HepG2 (cell line): Measurements from ENCODE around the gene SFT2D1. TPM values are rescaled to one million over a fixed set of nuclear protein-coding genes. Genes with fewer than 3 reads are reported as not detected.

Experiments
- AGO1 ChIP-seq: fragments of 200-400 bp; formaldehyde crosslinking; IDR thresholded peaks from 2 replicates; pipeline ENCODE4 v1.6.1; 2017; ENCODE audit warnings: mild to moderate bottlenecking, low read depth, low read length, moderate library complexity; ENCODE audit not compliant: poor library complexity, severe bottlenecking
- BORCS8-MEF2B ChIP-seq: sonication (generic); formaldehyde crosslinking; IDR thresholded peaks from 2 replicates; pipeline ENCODE4 v1.8.0; 2022; ENCODE audit warnings: mild to moderate bottlenecking, missing genetic modification reagents
- CCDC6 ChIP-seq: sonication (generic); formaldehyde crosslinking; IDR thresholded peaks from 2 replicates; pipeline ENCODE4 v1.8.1; 2022; ENCODE audit warnings: mild to moderate bottlenecking, missing genetic modification reagents, moderate library complexity
- CHD4 ChIP-seq: fragments of 200-600 bp; sonication (generic); IDR thresholded peaks from 2 replicates; pipeline ENCODE4 v1.7.0; 2017; ENCODE audit warnings: mild to moderate bottlenecking, low read length, borderline replicate concordance
- FOXK2 ChIP-seq: fragments of 450-650 bp; IDR thresholded peaks from 2 replicates; pipeline ENCODE4 v1.6.1; 2016
- FOXP4 ChIP-seq: sonication (generic); formaldehyde crosslinking; IDR thresholded peaks from 2 replicates; pipeline ENCODE4 v1.4.0; 2020; ENCODE audit warnings: missing genetic modification reagents
- GZF1 ChIP-seq: sonication (generic); formaldehyde crosslinking; IDR thresholded peaks from 2 replicates; pipeline ENCODE4 v1.5.1; 2020; ENCODE audit warnings: mild to moderate bottlenecking, missing genetic modification reagents
- HOMEZ ChIP-seq: IDR thresholded peaks from 2 replicates; pipeline ENCODE4 v1.6.1; 2016; ENCODE audit warnings: low read depth
- IKZF4 ChIP-seq: sonication (generic); formaldehyde crosslinking; IDR thresholded peaks from 2 replicates; pipeline ENCODE4 v1.5.1; 2020; ENCODE audit warnings: borderline replicate concordance, mild to moderate bottlenecking, low read depth, missing genetic modification reagents; ENCODE audit errors: not compliant biosample characterization
- ISL2 ChIP-seq: sonication (generic); formaldehyde crosslinking; IDR thresholded peaks from 2 replicates; pipeline ENCODE4 v1.5.0; 2020; ENCODE audit warnings: missing genetic modification reagents
- MXD1 ChIP-seq: sonication (generic); formaldehyde crosslinking; IDR thresholded peaks from 2 replicates; pipeline ENCODE4 v1.4.0; 2020; ENCODE audit warnings: mild to moderate bottlenecking, missing genetic modification reagents
- PAX8 ChIP-seq: sonication (generic); formaldehyde crosslinking; IDR thresholded peaks from 2 replicates; pipeline ENCODE4 v1.8.0; 2022; ENCODE audit warnings: mild to moderate bottlenecking, missing genetic modification reagents, borderline replicate concordance
- PCBP1 ChIP-seq: fragments of 200-400 bp; formaldehyde crosslinking; IDR thresholded peaks from 2 replicates; pipeline ENCODE4 v1.6.1; 2017; ENCODE audit warnings: mild to moderate bottlenecking, low read depth, low read length, borderline replicate concordance
- PTBP1 ChIP-seq: fragments of 200-400 bp; formaldehyde crosslinking; IDR thresholded peaks from 2 replicates; pipeline ENCODE4 v1.6.1; 2018; ENCODE audit warnings: low read length, low read depth; ENCODE audit not compliant: poor library complexity, severe bottlenecking
- TEAD2 ChIP-seq: sonication (generic); formaldehyde crosslinking; IDR thresholded peaks from 2 replicates; pipeline ENCODE4 v1.9.0; 2021; ENCODE audit warnings: missing genetic modification reagents
- ZFY ChIP-seq: sonication (generic); formaldehyde crosslinking; IDR thresholded peaks from 2 replicates; pipeline ENCODE4 v1.4.0; 2020; ENCODE audit warnings: missing genetic modification reagents
- ZNF12 ChIP-seq: sonication (generic); formaldehyde crosslinking; IDR thresholded peaks from 2 replicates; pipeline ENCODE4 v1.5.0; 2020; ENCODE audit warnings: missing genetic modification reagents
- ZNF543 ChIP-seq: sonication (generic); formaldehyde crosslinking; IDR thresholded peaks from 2 replicates; pipeline ENCODE4 v1.4.0; 2020; ENCODE audit warnings: mild to moderate bottlenecking, missing genetic modification reagents
- ZNF607 ChIP-seq: sonication (generic); formaldehyde crosslinking; IDR thresholded peaks from 2 replicates; pipeline ENCODE4 v1.5.1; 2020; ENCODE audit warnings: missing genetic modification reagents, mild to moderate bottlenecking, borderline replicate concordance
- ZNF776 ChIP-seq: sonication (generic); formaldehyde crosslinking; IDR thresholded peaks from 2 replicates; pipeline ENCODE4 v1.4.0; 2020; ENCODE audit warnings: mild to moderate bottlenecking, missing genetic modification reagents
- ZNF790 ChIP-seq: sonication (generic); formaldehyde crosslinking; IDR thresholded peaks from 2 replicates; pipeline ENCODE4 v1.8.0; 2022; ENCODE audit warnings: missing genetic modification reagents, mild to moderate bottlenecking, borderline replicate concordance
- polyA plus RNA-seq, 8 experiments: library from polyadenylated mRNA; depleted of rRNA in 3 of 8; stranded (reverse) in 7 of 8; unstranded in 1 of 8; fragments of >200 nt; fragmentation: Illumina TruSeq in 4 of 8; extraction: Trizol in 4 of 8; gene quantifications; 2 replicates each; pipeline versions ENCODE4 v1.2.1 to v1.2.3, GENCODE V29; 2011 to 2016; ENCODE audit warnings: low read depth in 4 of 8, missing spikeins in 1 of 8, mixed read lengths in 1 of 8; ENCODE audit not compliant: insufficient read depth in 1 of 8
- total RNA-seq, 5 experiments: library from RNA; depleted of rRNA; stranded (reverse); fragments of >200 nt; fragmentation: Illumina TruSeq; extraction: Trizol; gene quantifications; 2 replicates each; pipeline ENCODE4 v1.2.3, GENCODE V29; 2016; ENCODE audit warnings: low read depth in 1 of 5

The SFT2D1 gene
- total and polyA plus RNA-seq, 2 of the 13 experiments (the other 11 are each of a cell fraction or from before 2014, with no cell fraction given) = 115 to 147 TPM

GRCh38 chr6:166342349-166343149 is at the start of gene SFT2D1 (continued):
- TF ChIP-seq AGO1 (peak; percentile 64), HOMEZ (peak; percentile 33; the same call in 1 of the 2 replicates), CCDC6 (CRISPR knock-in tag) (no peak; the same call in none of the 2 replicates), ISL2 (CRISPR knock-in tag) (peak; percentile 84; the same call in 1 of the 2 replicates), ZNF543 (CRISPR knock-in tag) (no peak; the same call in 1 of the 2 replicates), ZNF607 (CRISPR knock-in tag) (peak; percentile 97), IKZF4 (CRISPR knock-in tag) (peak; percentile 83), ZNF776 (CRISPR knock-in tag) (peak; percentile 94), PCBP1 (peak; percentile 83; the same call in 1 of the 2 replicates), ZNF790 (CRISPR knock-in tag) (peak; percentile 96), MXD1 (peak; percentile 95), PAX8 (CRISPR knock-in tag) (peak; percentile 63; the same call in 1 of the 2 replicates), ZFY (peak; percentile 97), GZF1 (CRISPR knock-in tag) (peak; percentile 88), CHD4 (0 out of 2 replicates have a peak, but pooled peaks have one; percentile 29), FOXK2 (no peak), FOXP4 (CRISPR knock-in tag) (no peak), TEAD2 (CRISPR knock-in tag) (no peak), BORCS8-MEF2B (CRISPR knock-in tag) (peak; percentile 96), PTBP1 (peak; percentile 54), ZNF12 (CRISPR knock-in tag) (no peak; the same call in 1 of the 2 replicates)
